ENCODE measurements around the gene USP50. TPM values are rescaled to one million over a fixed set of nuclear protein-coding genes. Genes with fewer than 3 reads are reported as not detected.

Gene USP50
- polyA plus RNA-seq, 3 donors = not detected

Other genes starting within 250 kb of the USP50 start
- 10 to 100 TPM in 1 of 3 donors, 1 to 10 TPM in 2; 3.5 to 15.4 (median 6.7) TPM for gene GABPB1, start 191.5 kb downstream of the USP50 start, polyA plus RNA-seq
- 10 to 100 TPM; 17.5 to 28.3 (median 28.2) TPM for gene USP8, start 122.3 kb downstream of the USP50 start, polyA plus RNA-seq
- gene TRPM7, start 140.1 kb upstream of the USP50 start, polyA plus RNA-seq = 10 to 100 TPM in 2 of 3 donors, 1 to 10 TPM in 1; 6.2 to 11.7 (median 10.5) TPM
- 10 to 100 TPM; 28.6 to 49.4 (median 39.2) TPM for gene SPPL2A, start 219.0 kb upstream of the USP50 start, polyA plus RNA-seq